ENCODE measurements around the gene NREP. TPM values are rescaled to one million over a fixed set of nuclear protein-coding genes. Genes with fewer than 3 reads are reported as not detected.

The NREP gene
- total and polyA plus RNA-seq, 3 donors from 2014 or later, result 17.0 to 28.0 (median 25.2) TPM

GRCh38 chr5:111772456-111773122 is 15.6 kb upstream of the NREP start:
- no peaks in the 10 kb centered on the region for H3K9me3 ChIP-seq
- no peaks in the 10 kb centered on the region for H3K36me3 ChIP-seq (ENCODE audit: low read depth, missing control alignments)
- intact Hi-C loops (cut with DNase I; ENCODE audit: low total_unique reads), result no loop called here
- no peak overlapping the region for H3K4me3 ChIP-seq
- no peak overlapping the region for H3K27ac ChIP-seq
- no peak for TF ChIP-seq CTCF (IDR thresholded peaks at IDR 0.05)
- WGBS, 2 donors, result 72 to 88% methylated on average over 6 of the region's 6 CpGs
- no peaks in the 10 kb centered on the region for H3K27me3 ChIP-seq
- no peak for DNase-seq
- no peaks in the 10 kb centered on the region for H3K4me1 ChIP-seq

- H3K9me3 ChIP-seq, result no peaks in the 10 kb centered on the region
- H3K36me3 ChIP-seq (ENCODE audit: low read depth, missing control alignments), result no peaks in the 10 kb centered on the region
- no peak overlapping the region for H3K27ac ChIP-seq
- 89 to 92% methylated on average over 4 of the region's 4 CpGs for WGBS, 2 donors
- H3K27me3 ChIP-seq, result no peaks in the 10 kb centered on the region
- no peak overlapping the region for H3K4me3 ChIP-seq
- intact Hi-C loops (cut with DNase I; ENCODE audit: low total_unique reads), result no loop called here
- no peaks in the 10 kb centered on the region for H3K4me1 ChIP-seq
- no peak for DNase-seq
- TF ChIP-seq POLR2A (IDR thresholded peaks at IDR 0.05), result no peak
- no peak for TF ChIP-seq CTCF (IDR thresholded peaks at IDR 0.05)
Observed at GRCh38 chr5:111769541-111769940, 12.5 kb upstream of the NREP start.

DNA sequence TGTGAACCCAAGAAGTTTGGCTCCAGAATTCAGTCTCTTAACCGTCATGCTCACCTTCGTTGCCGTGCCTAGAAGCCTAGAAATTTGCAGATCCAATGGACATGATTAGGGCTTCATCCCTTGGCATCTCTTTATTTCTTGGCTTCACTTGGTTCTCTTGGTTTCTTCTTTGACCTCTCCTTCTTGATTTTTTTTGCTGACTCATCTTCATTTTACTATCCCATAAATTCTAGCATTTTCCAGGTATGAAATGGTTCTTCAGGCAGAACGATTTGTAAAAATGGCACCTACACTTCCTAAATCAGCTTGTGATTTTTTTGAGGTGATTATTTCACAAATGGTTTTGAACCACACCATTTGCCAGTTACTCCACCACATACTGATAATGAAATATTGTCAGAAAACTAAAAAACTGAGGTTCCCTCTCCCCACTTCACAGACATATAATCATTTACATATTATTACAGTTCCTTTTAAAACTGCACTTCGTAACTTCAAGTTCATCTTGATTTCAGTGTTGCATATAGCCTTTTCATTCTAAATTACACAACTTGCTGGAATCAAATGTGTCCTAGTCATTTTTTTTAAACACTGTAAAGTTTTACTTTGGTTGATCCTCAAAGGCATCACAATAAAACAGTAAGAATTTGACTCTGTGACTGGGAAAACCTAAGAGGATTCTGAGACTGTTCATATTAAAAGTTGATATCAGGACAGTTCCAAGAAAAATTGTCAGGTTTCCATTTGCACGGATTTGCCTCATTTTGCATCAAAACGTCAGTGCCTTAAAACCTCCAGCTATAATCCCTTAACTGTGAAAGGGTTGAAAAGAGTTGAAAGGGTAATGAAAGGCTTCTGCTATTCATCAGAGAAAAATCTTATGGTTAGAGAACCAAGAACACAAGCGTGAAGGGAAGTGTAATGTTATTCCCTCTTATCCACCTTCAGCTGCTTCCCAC is 8.9 kb upstream of the NREP start:
- Histone ChIP-seq H3K4me3 (no peak overlapping the region), H3K4me1 (no peaks in the 10 kb centered on the region), H3K27ac (no peak overlapping the region), H3K9me3 (no peaks in the 10 kb centered on the region), H3K27me3 (no peaks in the 10 kb centered on the region), H3K36me3 (ENCODE audit: low read depth, missing control alignments) (no peaks in the 10 kb centered on the region)
- 89 to 91% methylated on average over 8 of the region's 8 CpGs for WGBS, 2 donors
- no peak for DNase-seq
- intact Hi-C loops (cut with DNase I; ENCODE audit: low total_unique reads), result no loop called here
- TF ChIP-seq POLR2A (IDR thresholded peaks at IDR 0.05) (no peak), CTCF (IDR thresholded peaks at IDR 0.05) (no peak)

DNA sequence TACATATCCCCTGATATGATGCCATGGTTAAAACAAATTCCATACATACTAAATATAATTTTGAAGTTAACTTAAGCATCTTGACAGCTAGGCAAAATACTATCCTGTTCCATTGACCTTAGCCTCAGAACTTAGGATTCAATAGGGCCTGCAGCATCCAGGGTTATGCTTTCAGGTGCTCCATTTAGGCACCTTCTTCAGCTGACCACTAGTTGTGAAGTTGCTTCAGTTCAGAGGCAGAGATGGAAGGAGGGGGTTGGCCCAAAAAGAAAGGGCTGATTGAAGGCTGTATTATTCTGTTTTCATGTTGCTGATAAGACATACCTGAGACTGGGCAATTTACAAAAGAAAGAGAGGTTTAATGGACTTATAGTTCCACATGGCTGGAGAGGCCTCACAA is 7.0 kb upstream of the NREP start:
- DNase-seq, result no peak
- Histone ChIP-seq H3K27me3 (no peaks in the 10 kb centered on the region), H3K4me1 (no peaks in the 10 kb centered on the region), H3K36me3 (ENCODE audit: low read depth, missing control alignments) (no peaks in the 10 kb centered on the region), H3K4me3 (no peak overlapping the region), H3K27ac (no peak overlapping the region), H3K9me3 (no peaks in the 10 kb centered on the region)
- intact Hi-C loops (cut with DNase I; ENCODE audit: low total_unique reads), result no loop called here
- TF ChIP-seq POLR2A (IDR thresholded peaks at IDR 0.05) (no peak), CTCF (IDR thresholded peaks at IDR 0.05) (no peak)

All from testis (tissue), 3 donors.